OCI-LY3 (cell line): ENCODE results near the gene UNC45A.

Source experiments
- H2AFZ ChIP-seq: fragments of 200-600, 300-600 bp; shearing (Covaris generic); 2 replicates; pipeline ENCODE4 v1.6.0; 2014; ENCODE audit warnings: antibody characterized with exemption, low read depth, low read length
- H3K27ac ChIP-seq: fragments of 200-600, 300-600 bp; sonication (generic); 2 replicates; pipeline ENCODE4 v1.5.1; 2014; ENCODE audit warnings: mild to moderate bottlenecking, low read length, moderate library complexity, mixed read lengths
- H3K27me3 ChIP-seq: fragments of 200-600, 300-600 bp; sonication (generic); 2 replicates; pipeline ENCODE4 v1.6.1; 2014; ENCODE audit warnings: low read depth, low read length, mixed read lengths
- H3K36me3 ChIP-seq: fragments of 200-600, 300-600 bp; sonication (generic); replicated peaks from 2 replicates; pipeline ENCODE3; 2014; ENCODE audit warnings: low read depth, low read length, mixed read lengths
- H3K4me1 ChIP-seq: fragments of 300-600, 200-600 bp; sonication (generic); 2 replicates; pipeline ENCODE4 v1.6.1; 2014; ENCODE audit warnings: low read length, mixed read lengths
- H3K4me2 ChIP-seq: fragments of 200-600, 300-600 bp; sonication (generic); 2 replicates; pipeline ENCODE4 v1.6.1; 2014; ENCODE audit warnings: low read length, mixed read lengths
- H3K4me3 ChIP-seq: fragments of 300-600, 200-600 bp; sonication (generic); 2 replicates; pipeline ENCODE4 v1.5.1; 2014; ENCODE audit warnings: antibody characterized with exemption, mild to moderate bottlenecking, low read length, moderate library complexity
- H3K79me2 ChIP-seq: fragments of 300-600, 200-600 bp; shearing (Covaris generic); 2 replicates; pipeline ENCODE4 v1.6.1; 2014; ENCODE audit warnings: mild to moderate bottlenecking, low read length, mixed read lengths
- H3K9ac ChIP-seq: fragments of 300-600, 200-600 bp; shearing (Covaris generic); 2 replicates; pipeline ENCODE4 v1.6.0; 2014; ENCODE audit warnings: mild to moderate bottlenecking, low read length, moderate library complexity
- H3K9me3 ChIP-seq: fragments of 200-600, 300-600 bp; shearing (Covaris generic); 2 replicates; pipeline ENCODE4 v1.6.1; 2014; ENCODE audit warnings: low read length, mixed read lengths; ENCODE audit not compliant: insufficient read depth
- H4K20me1 ChIP-seq: fragments of 200-600, 300-600 bp; sonication (generic); 2 replicates; pipeline ENCODE4 v1.6.1; 2016; ENCODE audit warnings: low read length, mixed read lengths; ENCODE audit not compliant: insufficient read depth
- EZH2phosphoT487 ChIP-seq: fragments of 200-600 bp; shearing (Covaris generic); IDR thresholded peaks from 2 replicates; pipeline ENCODE4 v1.6.1; 2018; ENCODE audit warnings: antibody characterized with exemption, mixed run types, low read depth
- TF ChIP-seq, protein P1 (sequence below): fragments of 200-600, 300-600 bp; sonication (generic); IDR thresholded peaks from 2 replicates; pipeline ENCODE4 v1.5.1; 2014; ENCODE audit warnings: antibody characterized with exemption, low read length, low read depth

UNC45A gene

DNA sequence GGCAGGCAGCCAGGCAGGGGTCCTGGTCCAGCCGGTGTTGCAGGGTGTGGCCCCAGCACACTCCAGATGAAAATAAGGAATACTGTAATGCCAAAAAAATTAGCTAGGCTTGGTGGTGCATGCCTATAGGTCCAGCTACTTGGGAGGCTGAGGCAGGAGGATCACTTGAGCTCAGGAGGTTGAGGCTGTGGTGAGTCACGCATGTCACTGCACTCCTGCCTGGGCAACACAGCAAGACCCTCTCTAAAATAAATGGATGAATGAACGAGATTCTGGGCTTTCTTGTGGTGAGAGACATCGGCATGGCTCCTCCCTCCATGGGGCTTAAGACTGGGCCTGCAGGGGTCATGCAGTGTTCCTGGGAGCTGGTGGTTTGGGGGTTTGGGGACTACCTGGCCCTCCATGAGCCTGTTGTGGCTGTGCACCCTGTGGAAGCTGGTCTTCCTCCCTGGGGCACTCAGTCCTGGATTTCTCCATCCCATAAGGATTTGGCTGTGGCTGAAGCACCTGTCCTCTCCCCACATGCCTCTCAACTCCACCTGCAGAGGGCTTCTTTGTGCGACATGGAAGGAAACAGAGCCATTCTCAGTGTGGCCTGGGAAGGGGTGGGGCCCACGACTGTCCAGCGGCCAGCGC, 12.0 kb downstream of the UNC45A start:
- Histone ChIP-seq H3K4me2 (no peak overlapping the region), H4K20me1 (no peaks in the 10 kb centered on the region), H3K4me1 (no peaks in the 10 kb centered on the region), H3K36me3 (peaks cover 63% of the 10 kb centered on the region), H3K27ac (no peak overlapping the region), H3K27me3 (no peaks in the 10 kb centered on the region), H3K9me3 (no peaks in the 10 kb centered on the region), H3K79me2 (no peaks in the 10 kb centered on the region), H3K4me3 (no peak overlapping the region), H2AFZ (no peak overlapping the region), H3K9ac (no peak overlapping the region)
- TF ChIP-seq, protein P1, sequence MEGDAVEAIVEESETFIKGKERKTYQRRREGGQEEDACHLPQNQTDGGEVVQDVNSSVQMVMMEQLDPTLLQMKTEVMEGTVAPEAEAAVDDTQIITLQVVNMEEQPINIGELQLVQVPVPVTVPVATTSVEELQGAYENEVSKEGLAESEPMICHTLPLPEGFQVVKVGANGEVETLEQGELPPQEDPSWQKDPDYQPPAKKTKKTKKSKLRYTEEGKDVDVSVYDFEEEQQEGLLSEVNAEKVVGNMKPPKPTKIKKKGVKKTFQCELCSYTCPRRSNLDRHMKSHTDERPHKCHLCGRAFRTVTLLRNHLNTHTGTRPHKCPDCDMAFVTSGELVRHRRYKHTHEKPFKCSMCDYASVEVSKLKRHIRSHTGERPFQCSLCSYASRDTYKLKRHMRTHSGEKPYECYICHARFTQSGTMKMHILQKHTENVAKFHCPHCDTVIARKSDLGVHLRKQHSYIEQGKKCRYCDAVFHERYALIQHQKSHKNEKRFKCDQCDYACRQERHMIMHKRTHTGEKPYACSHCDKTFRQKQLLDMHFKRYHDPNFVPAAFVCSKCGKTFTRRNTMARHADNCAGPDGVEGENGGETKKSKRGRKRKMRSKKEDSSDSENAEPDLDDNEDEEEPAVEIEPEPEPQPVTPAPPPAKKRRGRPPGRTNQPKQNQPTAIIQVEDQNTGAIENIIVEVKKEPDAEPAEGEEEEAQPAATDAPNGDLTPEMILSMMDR: no peak
- no peak for TF ChIP-seq EZH2phosphoT487

DNA sequence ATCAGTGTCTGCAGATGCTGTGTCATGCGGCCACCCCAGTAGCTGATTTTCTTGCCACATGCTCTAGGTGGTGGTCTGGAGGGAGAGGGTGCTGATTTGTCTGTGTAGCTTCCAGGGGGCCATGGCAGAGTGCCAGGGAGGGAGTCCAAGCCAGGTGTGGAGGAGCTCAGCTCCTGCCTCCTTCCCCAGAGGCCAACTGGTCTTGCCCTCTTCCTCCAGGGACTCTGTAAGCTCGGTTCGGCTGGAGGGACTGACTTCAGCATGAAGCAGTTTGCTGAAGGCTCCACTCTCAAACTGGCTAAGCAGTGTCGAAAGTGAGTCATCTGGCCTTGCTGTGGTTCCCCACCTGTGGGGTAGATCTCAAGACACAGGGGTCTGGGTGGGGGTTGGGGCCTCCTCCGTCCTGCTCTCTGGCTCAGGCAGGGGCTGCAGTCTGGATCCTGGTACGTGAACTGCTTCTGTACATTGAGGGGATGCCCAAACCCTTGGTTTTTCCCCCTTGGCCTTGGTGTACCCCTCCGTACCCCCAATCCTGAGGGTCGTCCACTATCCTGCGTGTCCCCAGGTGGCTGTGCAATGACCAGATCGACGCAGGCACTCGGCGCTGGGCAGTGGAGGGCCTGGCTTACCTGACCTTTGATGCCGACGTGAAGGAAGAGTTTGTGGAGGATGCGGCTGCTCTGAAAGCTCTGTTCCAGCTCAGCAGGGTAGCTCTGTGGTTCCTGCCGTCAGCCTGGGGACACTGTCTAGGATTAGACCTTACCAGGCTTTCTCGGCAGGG, 12.7 kb downstream of the UNC45A start:
- H3K27me3 ChIP-seq: no peaks in the 10 kb centered on the region
- H2AFZ ChIP-seq: no peak overlapping the region
- no peaks in the 10 kb centered on the region for H3K79me2 ChIP-seq
- TF ChIP-seq, protein P1: no peak
- no peak for TF ChIP-seq EZH2phosphoT487
- H3K4me1 ChIP-seq: no peaks in the 10 kb centered on the region
- H4K20me1 ChIP-seq: no peaks in the 10 kb centered on the region
- no peak overlapping the region for H3K9ac ChIP-seq
- no peak overlapping the region for H3K4me2 ChIP-seq
- no peak overlapping the region for H3K27ac ChIP-seq
- peaks cover 56% of the 10 kb centered on the region for H3K36me3 ChIP-seq
- H3K9me3 ChIP-seq: no peaks in the 10 kb centered on the region
- H3K4me3 ChIP-seq: no peak overlapping the region

DNA sequence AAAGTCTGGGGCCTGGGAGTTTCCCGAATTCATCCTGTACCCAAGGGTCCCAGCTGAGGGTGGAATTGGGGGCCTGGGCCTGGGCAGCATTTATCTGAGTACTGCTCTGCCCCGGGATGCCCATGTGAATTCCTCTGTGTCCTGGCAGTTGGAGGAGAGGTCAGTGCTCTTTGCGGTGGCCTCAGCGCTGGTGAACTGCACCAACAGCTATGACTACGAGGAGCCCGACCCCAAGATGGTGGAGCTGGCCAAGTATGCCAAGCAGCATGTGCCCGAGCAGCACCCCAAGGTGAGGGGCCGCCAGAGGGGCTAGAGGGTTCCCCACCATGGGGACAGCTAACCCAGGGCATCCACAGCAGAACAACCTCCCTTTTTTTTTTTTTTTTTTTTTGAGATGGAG, 13.4 kb downstream of the UNC45A start:
- Histone ChIP-seq H3K79me2 (no peaks in the 10 kb centered on the region), H3K27ac (no peak overlapping the region), H3K27me3 (no peaks in the 10 kb centered on the region), H3K4me2 (no peak overlapping the region), H3K9me3 (no peaks in the 10 kb centered on the region), H4K20me1 (no peaks in the 10 kb centered on the region), H3K4me1 (no peaks in the 10 kb centered on the region), H3K9ac (no peak overlapping the region), H3K4me3 (no peak overlapping the region), H3K36me3 (peaks cover 53% of the 10 kb centered on the region), H2AFZ (no peak overlapping the region)
- no peak for TF ChIP-seq EZH2phosphoT487
- TF ChIP-seq, protein P1: no peak

DNA sequence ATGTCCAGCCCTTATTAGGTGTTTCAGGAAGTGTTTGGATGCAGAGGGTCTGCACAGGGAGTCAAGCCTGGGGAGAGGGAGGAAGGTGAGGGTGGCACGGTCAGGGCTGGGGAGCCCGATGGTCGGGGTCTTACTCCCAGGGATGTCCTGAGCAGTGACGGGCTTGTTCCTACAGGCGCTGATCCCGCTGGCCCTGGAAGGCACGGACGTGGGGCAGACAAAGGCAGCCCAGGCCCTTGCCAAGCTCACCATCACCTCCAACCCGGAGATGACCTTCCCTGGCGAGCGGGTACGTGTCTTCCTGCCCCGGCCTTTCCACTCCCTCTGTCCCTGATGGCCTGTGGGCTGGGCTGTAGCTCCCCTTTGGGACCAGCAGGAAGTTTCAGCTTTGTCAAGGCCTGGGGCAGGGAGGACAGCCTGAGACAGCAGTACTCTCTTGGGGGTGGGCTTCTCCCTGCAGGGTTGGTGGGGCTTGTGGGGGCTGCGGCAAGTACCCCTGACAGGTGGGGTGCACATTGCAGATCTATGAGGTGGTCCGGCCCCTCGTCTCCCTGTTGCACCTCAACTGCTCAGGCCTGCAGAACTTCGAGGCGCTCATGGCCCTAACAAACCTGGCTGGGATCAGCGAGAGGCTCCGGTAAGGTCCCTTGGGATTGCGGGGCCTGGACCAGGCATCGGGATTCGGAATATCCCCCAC, 15.0 kb downstream of the UNC45A start:
- Histone ChIP-seq H3K9me3 (no peaks in the 10 kb centered on the region), H3K4me1 (peaks cover 2% of the 10 kb centered on the region; the same call in 1 of the 2 replicates), H3K79me2 (peaks cover under 1% of the 10 kb centered on the region; the same call in 1 of the 2 replicates), H3K36me3 (peaks cover 49% of the 10 kb centered on the region), H3K4me2 (no peak overlapping the region), H3K9ac (no peak overlapping the region), H3K27ac (no peak overlapping the region), H2AFZ (no peak overlapping the region), H3K4me3 (no peak overlapping the region), H4K20me1 (no peaks in the 10 kb centered on the region), H3K27me3 (no peaks in the 10 kb centered on the region)
- no peak for TF ChIP-seq EZH2phosphoT487
- TF ChIP-seq, protein P1: no peak
